KBM-7 (cell line): Measurements from ENCODE around the gene RAB3IL1.
"Not testable (repeated sequence)": the region's sequence is repeated elsewhere in the genome, so short reads cannot be mapped to it uniquely, and the experiment has no call there.

Experiments
- DNase-seq: peaks from one replicate; pipeline ENCODE4 v3.0.0-alpha.2; 2015
- in situ Hi-C: fragments of 300-500 bp; cut with MboI; formaldehyde crosslinking; loops from 2 replicates; pipeline ENCODE4 v1.14.3; 2020; ENCODE audit warnings: low sequenced_read_pairs, low pct_unique_long_range_greater_than_20kb, mixed read lengths

Gene RAB3IL1

DNA sequence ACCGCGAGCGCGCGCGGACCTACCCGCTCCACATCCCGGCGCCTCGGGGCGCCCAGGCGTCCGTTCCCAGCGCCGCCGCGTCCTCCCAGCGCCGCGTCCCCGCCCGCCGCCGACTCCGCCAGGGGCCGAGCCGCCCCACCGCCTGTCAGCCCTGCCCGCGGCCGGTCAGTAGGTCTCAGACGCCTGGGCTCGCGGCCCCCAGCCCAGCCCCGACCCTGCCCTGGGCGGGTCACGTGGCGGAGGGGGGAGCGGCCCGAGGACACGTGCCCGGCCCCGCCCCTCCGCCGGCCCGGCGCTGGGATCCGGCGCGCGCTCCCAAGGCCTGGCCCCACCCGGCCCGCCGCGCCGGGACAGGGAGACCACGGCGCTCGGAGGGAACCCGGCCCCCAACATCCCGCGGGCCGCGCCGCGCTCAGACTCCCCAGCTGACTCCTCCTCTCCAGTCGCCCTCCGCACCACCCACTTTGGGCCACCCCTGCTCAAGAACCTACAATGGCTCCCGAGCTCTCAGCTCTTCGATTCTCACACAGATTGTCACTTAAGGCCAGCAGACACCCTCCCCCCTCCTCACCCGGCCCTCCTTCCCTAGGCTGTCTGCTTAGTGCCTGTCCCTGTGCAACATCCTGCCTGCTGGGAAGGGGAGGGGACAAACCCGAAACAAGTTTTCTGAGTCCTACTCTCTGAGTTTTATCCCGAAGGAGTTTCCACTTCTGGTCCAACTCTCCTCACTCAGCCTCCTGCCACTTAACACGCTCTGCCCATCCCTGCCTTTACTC, at the start of gene RAB3IL1:
Gene RAB3IL1, minus strand, starts transcription at position 233 of the 776 bp plus-strand sequence. Its CDS starts 199 bp downstream, at position 34.
- no peak for DNase-seq

GRCh38 chr11:61966734-61967115, 49.4 kb upstream of the RAB3IL1 start:
- in situ Hi-C loops, result no loop called here
- peak; percentile 50 for DNase-seq

More for the DNA sequence above, at the start of gene RAB3IL1:
- in situ Hi-C loops, result no loop called here

GRCh38 chr11:61964666-61965271, 47.4 kb upstream of the RAB3IL1 start:
- in situ Hi-C loops, DNase-seq: not testable (repeated sequence)

GRCh38 chr11:61964058-61964665, 46.8 kb upstream of the RAB3IL1 start:
- in situ Hi-C loops, result no loop called here
- no peak for DNase-seq

DNA sequence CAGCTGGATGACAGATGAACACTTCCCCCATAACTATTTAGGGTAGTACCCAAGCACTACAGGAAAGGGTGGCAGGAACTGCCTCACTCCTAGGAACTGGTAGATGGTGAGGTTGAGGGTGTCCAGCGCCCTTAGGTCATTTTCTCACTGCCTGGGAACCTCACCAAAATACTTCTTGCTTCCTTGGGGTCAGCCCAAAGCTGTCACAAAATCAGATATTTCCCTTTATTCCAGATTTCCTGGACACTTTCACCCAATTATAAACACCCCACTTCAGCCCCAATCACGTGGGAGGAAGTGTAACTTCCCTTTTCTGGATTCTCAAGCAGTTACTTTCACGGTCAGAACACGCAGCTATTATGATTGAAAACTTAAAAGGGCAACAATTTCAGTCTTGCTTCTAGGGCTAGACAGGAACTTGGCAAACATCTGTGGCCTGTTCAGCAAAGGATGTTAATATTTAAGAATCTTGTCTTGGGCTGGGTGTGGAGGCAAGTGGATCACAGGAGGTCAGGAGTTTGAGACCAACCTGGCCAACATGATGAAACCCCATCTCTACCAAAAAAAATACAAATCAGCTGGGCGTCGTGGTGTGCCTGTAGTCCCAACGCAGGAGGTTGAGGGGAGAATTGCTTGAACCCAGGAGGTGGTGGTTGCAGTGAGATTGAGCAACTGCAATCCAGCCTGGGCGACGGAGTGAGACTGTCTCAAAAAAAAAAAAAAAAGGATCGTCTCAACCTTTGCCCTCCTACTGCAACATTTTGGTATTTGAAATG, 46.1 kb upstream of the RAB3IL1 start:
- DNase-seq, result peak; percentile 90
- in situ Hi-C loops, result no loop called here

DNA sequence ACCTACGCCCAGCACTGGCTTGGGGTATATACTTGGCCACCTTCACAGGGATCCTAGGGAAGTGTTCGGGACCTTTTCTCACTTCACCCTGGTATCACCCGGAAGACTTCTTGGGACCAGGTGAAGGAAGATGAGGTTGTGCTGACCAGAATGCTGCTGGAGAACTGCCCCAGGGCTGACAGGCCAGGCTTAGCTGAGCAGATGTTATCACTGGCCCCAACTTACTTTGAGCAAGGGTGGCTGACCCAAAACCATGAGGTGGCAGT, 45.6 kb upstream of the RAB3IL1 start:
- DNase-seq, result no peak
- in situ Hi-C loops, result no loop called here

DNA sequence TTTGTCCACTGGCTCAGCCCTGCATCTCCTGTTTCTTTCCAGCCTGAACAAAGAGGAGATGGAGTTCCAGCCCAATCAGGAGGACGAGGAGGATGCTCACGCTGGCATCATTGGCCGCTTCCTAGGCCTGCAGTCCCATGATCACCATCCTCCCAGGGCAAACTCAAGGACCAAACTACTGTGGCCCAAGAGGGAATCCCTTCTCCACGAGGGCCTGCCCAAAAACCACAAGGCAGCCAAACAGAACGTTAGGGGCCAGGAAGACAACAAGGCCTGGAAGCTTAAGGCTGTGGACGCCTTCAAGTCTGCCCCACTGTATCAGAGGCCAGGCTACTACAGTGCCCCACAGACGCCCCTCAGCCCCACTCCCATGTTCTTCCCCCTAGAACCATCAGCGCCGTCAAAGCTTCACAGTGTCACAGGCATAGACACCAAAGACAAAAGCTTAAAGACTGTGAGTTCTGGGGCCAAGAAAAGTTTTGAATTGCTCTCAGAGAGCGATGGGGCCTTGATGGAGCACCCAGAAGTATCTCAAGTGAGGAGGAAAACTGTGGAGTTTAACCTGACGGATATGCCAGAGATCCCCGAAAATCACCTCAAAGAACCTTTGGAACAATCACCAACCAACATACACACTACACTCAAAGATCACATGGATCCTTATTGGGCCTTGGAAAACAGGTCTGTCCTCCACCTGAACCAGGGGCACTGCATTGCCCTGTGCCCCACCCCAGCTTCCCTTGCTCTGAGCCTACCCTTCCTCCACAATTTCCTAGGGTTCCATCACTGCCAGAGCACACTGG, 45.0 kb upstream of the RAB3IL1 start:
- in situ Hi-C loops, result no loop called here
- DNase-seq, result no peak

- no peak for DNase-seq
- in situ Hi-C loops, result no loop called here
Observed at GRCh38 chr11:61961570-61962212, 44.3 kb upstream of the RAB3IL1 start.

DNA sequence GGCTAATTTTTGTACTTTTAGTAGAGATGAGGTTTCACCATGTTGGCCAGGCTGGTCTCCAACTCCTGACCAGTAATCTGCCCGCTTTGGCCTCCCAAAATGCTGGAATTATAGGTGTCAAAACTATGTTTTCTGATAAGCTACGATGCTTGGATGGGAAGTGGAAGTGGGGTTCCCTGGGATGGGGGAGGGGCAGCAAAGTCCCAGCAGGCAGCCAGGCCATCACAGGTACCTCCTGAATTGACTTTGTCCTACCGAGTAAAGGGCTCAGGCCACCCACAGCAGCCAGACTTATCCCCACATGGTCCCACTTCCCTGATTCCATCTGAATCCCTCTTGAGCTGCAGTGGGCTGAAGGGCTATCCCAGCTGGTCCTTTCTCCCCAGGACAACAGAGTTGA, 43.2 kb upstream of the RAB3IL1 start:
- DNase-seq, result no peak
- in situ Hi-C loops, result no loop called here

DNA sequence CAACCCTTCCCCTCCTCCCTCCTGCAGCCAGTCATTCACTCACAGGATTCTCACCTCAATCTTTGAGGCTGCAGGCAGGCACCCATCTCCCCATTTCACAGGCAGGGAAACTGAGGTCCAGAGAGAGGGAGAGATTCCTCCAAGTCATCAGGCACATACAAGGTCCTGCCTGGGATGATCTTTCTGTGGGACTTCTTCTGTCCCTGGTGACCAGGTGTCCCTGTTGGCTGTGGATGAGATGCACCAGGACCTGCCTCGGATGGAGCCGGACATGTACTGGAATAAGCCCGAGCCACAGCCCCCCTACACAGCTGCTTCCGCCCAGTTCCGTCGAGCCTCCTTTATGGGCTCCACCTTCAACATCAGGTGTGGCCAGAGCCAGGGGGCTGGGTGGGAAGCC, 42.3 kb upstream of the RAB3IL1 start:
- in situ Hi-C loops, result loop anchor here (10.0 kb wide), 1 partner anchor 85 kb away; no protein-coding TSS in a partner anchor

DNA sequence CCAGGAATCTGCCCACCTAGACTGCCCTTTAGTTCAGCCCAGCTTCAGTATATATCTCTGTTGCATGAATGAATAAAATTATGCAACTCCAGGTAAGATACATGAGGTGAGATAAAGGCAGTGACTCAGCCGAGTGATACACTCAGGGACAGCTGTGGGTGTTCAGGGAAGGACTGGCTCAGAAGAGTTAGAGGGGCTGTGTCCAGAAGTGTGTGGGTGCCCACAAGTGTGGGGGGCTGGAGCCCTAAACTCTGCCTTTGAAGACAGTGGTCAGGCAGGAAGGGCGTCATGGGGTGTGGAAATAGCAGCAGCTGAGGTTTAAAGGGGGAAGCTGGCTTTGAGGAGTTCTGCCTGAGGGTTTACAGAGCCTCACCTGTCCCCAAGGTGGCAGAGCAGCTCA, 41.7 kb upstream of the RAB3IL1 start:
- in situ Hi-C loops, result loop anchor here (10.0 kb wide), 1 partner anchor 86 kb away; no protein-coding TSS in a partner anchor
- DNase-seq, result no peak

More for the DNA sequence above, 42.3 kb upstream of the RAB3IL1 start:
- DNase-seq, result no peak

GRCh38 chr11:61958590-61958989, 41.2 kb upstream of the RAB3IL1 start:
- DNase-seq, result no peak
- in situ Hi-C loops, result loop anchor here (10.0 kb wide), 1 partner anchor 86 kb away; no protein-coding TSS in a partner anchor

DNA sequence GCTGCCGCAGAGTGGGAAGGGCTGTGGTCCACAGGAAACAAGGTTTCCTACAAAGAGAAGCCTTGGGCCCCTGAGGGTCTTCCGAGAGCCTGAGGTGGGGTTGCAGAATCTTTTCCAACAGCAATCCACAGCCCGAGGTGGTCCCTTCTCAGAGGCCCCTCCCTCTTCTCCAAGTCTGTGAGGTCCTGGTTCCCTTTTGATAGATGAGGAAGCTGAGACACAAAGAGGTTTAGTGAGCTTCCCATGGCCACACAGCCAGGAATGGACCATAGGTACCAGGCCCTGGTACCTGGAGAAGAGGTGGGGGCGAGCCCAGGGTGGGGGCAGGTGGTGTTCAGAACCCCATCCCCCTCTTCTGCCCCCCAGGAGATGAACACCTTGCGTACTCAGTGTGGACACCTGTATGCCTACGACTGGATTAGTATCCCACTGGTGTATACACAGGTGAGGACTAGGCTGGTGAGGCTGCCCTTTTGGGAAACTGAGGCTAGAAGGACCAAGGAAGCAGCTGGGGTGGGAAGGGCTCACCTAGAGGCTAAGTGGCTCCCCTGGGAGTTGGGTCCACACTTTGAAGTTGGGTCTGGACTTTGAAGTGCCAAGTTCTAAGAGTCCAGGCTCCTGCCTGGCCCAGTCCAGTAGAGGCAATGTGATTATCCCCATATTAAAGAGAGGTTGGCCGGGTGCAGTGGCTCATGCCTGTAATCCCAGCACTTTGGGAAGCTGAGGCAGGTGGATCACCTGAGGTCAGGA, 39.8 kb upstream of the RAB3IL1 start:
- DNase-seq, result no peak
- in situ Hi-C loops, result loop anchor here (10.0 kb wide), 1 partner anchor 88 kb away; no protein-coding TSS in a partner anchor

- no peak for DNase-seq
- in situ Hi-C loops, result loop anchor here (10.0 kb wide), 1 partner anchor 88 kb away; no protein-coding TSS in a partner anchor
Observed at GRCh38 chr11:61956191-61957020, 39.0 kb upstream of the RAB3IL1 start.

DNA sequence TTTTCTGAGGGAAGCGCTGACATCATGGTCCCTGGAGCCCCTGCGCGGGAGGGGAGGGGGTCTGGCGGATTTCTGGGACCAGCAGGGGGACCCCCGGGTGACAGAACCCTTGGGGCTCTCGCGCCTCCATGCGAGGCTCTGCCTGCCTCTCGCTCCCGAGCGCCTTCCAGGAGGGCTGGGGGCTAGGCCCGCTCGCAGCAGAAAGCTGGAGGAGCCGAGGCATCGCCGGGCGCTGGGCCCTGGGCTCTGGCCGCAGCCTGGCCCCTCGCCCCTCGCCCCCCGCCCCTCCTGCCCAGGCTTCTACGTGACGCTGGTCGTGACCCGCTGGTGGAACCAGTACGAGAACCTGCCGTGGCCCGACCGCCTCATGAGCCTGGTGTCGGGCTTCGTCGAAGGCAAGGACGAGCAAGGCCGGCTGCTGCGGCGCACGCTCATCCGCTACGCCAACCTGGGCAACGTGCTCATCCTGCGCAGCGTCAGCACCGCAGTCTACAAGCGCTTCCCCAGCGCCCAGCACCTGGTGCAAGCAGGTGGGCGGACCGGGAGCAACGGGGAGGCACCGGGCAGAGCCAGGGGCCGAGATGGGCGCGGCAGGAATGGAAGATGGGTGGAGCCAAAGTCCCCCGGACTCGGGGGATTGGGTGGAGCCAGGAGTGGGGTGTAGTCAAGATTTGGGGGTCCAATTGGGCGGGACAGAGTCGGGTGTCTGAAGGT, 38.2 kb upstream of the RAB3IL1 start:
- in situ Hi-C loops, result loop anchor here (10.0 kb wide), 1 partner anchor 89 kb away; no protein-coding TSS in a partner anchor
- no peak for DNase-seq

DNA sequence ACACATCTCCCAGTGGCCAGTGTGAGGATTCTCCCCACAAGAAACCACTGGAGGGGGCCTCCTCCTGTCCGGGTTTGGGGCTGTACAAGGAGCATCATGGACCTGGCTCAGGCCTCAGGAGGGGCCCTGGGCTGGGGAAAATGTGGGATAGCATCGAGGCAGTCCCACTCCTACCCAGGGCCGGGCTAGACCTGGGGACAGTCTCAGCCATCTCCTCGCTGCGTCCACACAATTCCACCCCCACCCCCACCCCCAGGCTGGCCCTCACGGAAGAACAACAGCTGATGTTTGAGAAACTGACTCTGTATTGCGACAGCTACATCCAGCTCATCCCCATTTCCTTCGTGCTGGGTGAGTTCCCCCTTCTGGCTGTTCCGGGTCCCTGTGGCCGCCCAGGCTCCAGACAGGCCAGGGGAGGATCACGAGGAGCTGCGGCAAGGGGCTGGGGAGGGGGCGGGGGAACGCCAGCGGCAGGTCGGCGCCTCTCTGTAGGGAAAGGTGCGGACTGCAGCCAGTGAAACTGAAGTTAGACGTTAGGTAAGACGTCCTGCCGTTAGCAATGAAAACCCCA, 37.6 kb upstream of the RAB3IL1 start:
- in situ Hi-C loops, result loop anchor here (10.0 kb wide), 1 partner anchor 90 kb away; no protein-coding TSS in a partner anchor
- DNase-seq, result peak; percentile 71
